ENCODE results near the gene CRY2. TPM values are rescaled to one million over a fixed set of nuclear protein-coding genes. Genes with fewer than 3 reads are reported as not detected.

CRY2 gene
- total RNA-seq, 3 donors from 2014 or later: 26.0 to 52.0 (median 28.8) TPM

DNA sequence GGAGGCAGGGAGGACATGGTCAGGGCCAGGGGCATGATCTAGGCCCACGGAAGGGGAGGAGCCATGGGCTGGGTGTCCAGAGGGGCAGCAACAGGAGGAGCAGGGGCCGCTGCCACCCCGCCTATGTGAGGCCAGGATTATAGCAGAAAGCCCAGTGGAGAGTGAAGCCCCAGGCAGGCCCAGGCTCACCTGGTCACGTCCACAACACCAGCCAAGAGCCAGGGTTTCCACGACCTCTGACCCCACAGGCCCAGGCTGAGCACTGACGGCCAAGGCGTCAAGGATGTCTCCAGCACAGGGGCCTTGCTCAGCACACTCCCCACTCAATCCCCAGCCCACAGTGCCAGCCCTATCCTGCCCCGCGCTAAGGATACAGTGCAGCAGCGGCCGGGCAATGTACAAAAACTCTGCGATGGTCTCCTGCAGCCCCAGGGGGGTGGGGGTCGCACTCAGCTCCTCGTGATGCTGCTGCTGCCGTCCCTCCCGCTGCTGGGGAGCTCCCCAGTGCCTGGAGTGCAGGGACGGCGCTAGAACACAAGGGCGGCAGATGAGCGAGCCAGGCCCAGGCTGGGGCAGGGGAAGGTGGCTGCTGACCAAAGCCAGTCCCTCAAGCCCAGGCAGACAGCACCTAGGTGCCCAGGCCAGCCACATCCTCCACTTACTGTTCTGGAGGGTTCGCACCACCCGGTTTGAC lies 66.8 kb downstream of the CRY2 start:
- ATAC-seq (no peak), DNase-seq (no peak)
- no peaks in the 10 kb centered on the region for H3K9me3 ChIP-seq
- intact Hi-C loops (cut with DNase I, micrococcal nuclease): no loop called here
- H3K4me1 ChIP-seq (ENCODE audit: low read depth): peaks cover 9% of the 10 kb centered on the region
- no peak overlapping the region for H3K4me3 ChIP-seq
- H3K36me3 ChIP-seq (ENCODE audit: low read depth): peaks cover 8% of the 10 kb centered on the region
- no peak for TF ChIP-seq CTCF (IDR thresholded peaks at IDR 0.05)

DNA sequence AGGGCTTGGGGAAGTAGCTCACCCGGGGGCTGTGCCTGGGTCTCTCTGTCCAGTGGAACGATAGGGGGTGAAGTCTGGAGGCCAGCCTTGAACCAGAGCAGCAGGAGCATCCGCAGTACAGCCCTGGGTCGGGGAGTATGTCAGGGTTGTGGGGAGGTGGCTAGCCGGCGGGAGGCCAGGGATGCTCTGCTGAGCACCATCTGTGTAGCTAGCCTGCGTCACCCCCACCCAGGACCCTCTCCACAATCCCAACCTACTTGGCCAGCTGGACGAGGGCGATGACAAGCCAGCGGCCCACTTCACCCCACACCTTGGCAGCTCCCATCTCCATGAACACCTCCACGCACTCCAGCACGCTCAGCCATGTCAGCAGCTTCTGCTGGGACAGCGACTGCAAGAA lies 68.2 kb downstream of the CRY2 start:
- peaks cover 9% of the 10 kb centered on the region for H3K4me1 ChIP-seq (ENCODE audit: low read depth)
- intact Hi-C loops (cut with DNase I, micrococcal nuclease): no loop called here
- no peaks in the 10 kb centered on the region for H3K9me3 ChIP-seq
- DNase-seq (peak in 1 of 3 donors; percentile 27), ATAC-seq (no peak)
- peaks cover 8% of the 10 kb centered on the region for H3K36me3 ChIP-seq (ENCODE audit: low read depth)
- H3K4me3 ChIP-seq: no peak overlapping the region
- TF ChIP-seq CTCF (IDR thresholded peaks at IDR 0.05): no peak

GRCh38 chr11:45917286-45917622 lies 70.0 kb downstream of the CRY2 start:
- Histone ChIP-seq H3K4me1 (ENCODE audit: low read depth) (peaks cover 18% of the 10 kb centered on the region), H3K9me3 (no peaks in the 10 kb centered on the region), H3K36me3 (ENCODE audit: low read depth) (peaks cover 4% of the 10 kb centered on the region), H3K4me3 (peak overlapping the region; percentile 69)
- DNase-seq (no peak), ATAC-seq (no peak)
- no peak for TF ChIP-seq CTCF (IDR thresholded peaks at IDR 0.05)
- intact Hi-C loops (cut with DNase I, micrococcal nuclease): no loop called here

- ATAC-seq: peak; percentile 87
Observed at GRCh38 chr11:45917623-45918330, 70.5 kb downstream of the CRY2 start, which contains the start of gene PEX16. Gene PEX16 (minus strand): TSS chr11:45917877. CDS start chr11:45917811, 66 bp downstream.

GRCh38 chr11:45918331-45918941 lies 71.2 kb downstream of the CRY2 start:
- Histone ChIP-seq H3K36me3 (ENCODE audit: low read depth) (peaks cover 4% of the 10 kb centered on the region), H3K9me3 (no peaks in the 10 kb centered on the region), H3K4me1 (ENCODE audit: low read depth) (peaks cover 26% of the 10 kb centered on the region), H3K4me3 (peak overlapping the region; percentile 69)
- intact Hi-C loops (cut with DNase I, micrococcal nuclease): no loop called here
- no peak for TF ChIP-seq CTCF (IDR thresholded peaks at IDR 0.05)
- peak; percentile 88 to 92 (median 90) for DNase-seq
- peak; percentile 71 for ATAC-seq

More at GRCh38 chr11:45917623-45918330, 70.5 kb downstream of the CRY2 start, which contains the start of gene PEX16:
- no peak for TF ChIP-seq CTCF (IDR thresholded peaks at IDR 0.05)
- DNase-seq: peak; percentile 94 to 99 (median 96)
- Histone ChIP-seq H3K4me1 (ENCODE audit: low read depth) (peaks cover 23% of the 10 kb centered on the region), H3K4me3 (peak within 1 kb of the TSS; percentile 69), H3K36me3 (ENCODE audit: low read depth) (peaks cover 4% of the 10 kb centered on the region), H3K9me3 (no peaks in the 10 kb centered on the region)
- intact Hi-C loops (cut with DNase I, micrococcal nuclease): no loop called here

All from mucosa of descending colon (tissue), 3 donors.